HG03558 (cell line): ENCODE measurements around the gene SKA1.
"Not testable (repeated sequence)": the region's sequence is repeated elsewhere in the genome, so short reads cannot be mapped to it uniquely, and the experiment has no call there.

Source experiments
- ATAC-seq: cut with Tn5 transposase; IDR thresholded peaks from one replicate; pipeline ENCODE4 v1.9.1; 2021; ENCODE audit warnings: moderate number of reproducible peaks; ENCODE audit not compliant: unreplicated experiment; ENCODE audit errors: extremely low read depth

The SKA1 gene

GRCh38 chr18:50424877-50425690 lies 50.2 kb downstream of the SKA1 start:
- no peak for ATAC-seq

DNA sequence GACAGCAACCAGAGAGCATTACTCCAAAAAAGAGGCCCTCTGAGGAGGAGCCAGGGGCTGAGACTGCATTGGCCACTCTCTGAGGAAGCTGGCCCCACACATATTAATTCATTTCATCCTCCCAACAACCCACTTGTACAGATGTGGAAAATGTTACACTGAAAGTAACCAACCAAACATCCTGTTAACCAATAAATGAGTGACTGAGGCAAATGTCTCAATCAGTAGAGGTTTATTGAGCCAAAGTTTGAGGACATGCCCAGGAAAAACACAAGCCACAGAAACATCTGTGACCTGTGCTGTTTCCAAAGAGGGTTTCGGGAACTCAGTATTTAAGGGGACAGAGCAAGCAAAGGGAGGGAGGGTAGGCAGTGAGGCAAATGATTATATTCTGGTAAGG lies 53.0 kb downstream of the SKA1 start:
- no peak for ATAC-seq

DNA sequence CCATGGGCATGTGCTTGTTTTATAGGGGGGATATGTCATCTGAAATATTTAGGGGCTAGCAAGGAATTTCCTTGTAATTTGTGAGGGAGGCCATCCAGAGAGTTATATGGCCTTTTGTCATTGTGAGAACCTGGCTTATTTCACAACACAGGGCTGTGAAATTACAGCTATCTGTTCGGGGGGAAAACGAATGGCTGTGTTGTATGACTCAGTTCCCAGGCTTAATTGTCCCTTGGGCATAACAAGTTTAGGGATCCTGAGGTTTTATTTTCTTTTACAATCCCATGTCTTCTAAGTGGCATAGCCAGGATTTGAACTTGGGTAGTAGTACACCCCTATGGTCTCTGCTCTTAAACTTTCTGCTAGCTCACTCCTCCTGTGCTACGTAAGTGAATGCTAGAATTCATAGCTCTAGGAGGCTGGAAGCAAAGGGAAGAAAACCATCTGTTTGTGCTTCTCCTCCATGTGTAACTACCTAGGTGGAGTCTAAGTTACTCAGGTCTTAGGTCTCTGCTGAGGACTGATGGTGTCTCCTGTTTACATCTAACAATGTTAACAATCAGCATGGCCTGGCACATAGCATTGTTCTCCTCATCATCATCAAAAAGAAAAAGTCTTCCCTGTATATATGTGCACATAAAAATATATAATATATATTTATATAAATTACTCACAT lies 53.8 kb downstream of the SKA1 start:
- no peak for ATAC-seq

GRCh38 chr18:50429207-50429948 lies 54.5 kb downstream of the SKA1 start:
- no peak for ATAC-seq

DNA sequence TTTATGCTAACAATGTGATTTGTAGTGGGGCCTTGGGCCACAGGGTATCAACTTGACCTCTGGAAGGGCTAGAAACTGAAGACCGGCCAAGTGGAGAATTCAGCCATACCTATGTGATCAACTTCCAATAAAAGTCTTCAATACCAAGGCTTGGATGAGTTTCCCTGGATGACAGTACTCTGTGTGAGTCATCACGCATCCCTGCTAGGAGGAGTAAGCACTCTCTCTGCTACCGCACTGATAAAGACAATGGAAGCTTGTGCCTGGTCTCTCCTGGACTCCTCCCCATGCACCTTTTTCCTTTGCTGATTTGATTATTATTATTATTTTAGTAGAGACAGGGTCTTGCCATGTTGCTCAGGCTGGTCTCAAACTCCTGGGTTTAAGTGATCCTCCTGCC lies 58.1 kb downstream of the SKA1 start:
- ATAC-seq, result no peak

GRCh38 chr18:50436742-50437141 lies 61.9 kb downstream of the SKA1 start:
- not testable (repeated sequence) for ATAC-seq

DNA sequence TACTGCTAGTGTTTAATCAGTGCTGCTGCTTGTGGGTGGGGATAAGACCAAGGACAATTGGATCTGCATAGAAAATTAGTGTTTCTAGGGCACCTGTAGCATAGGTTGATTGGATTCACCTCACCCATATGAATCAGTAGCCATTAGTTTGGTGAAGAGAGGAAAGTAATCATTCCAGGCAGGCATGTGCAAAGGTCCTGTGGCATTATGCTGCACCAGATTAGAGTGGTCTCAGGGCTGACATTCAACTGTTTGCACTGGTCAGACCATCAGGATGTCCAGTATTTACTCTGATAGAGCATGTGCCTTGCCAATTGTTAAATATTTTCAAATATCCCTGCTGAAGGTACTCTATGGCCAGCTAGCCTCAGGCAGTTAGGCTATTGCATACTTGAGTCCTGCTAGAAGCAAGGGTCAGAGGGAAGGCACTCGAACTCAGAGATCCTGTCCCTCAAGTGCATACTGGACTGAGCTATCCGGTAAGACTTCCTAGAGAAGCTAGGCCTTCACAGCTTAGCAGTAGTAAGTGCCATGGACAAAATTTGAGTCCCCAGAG lies 64.7 kb downstream of the SKA1 start:
- no peak for ATAC-seq

GRCh38 chr18:50441016-50441415 lies 66.2 kb downstream of the SKA1 start:
- no peak for ATAC-seq

GRCh38 chr18:50441501-50441900 lies 66.7 kb downstream of the SKA1 start:
- no peak for ATAC-seq
